GM19324 (cell line): ENCODE data around the gene UAP1L1.
"Not testable (repeated sequence)": the region's sequence is repeated elsewhere in the genome, so short reads cannot be mapped to it uniquely, and the experiment has no call there.

ENCODE experiments used
- ATAC-seq: cut with Tn5 transposase; IDR thresholded peaks from one replicate; pipeline ENCODE4 v1.9.1; 2021; ENCODE audit warnings: mild to moderate bottlenecking, moderate library complexity; ENCODE audit not compliant: unreplicated experiment, low FRiP score

Gene UAP1L1

GRCh38 chr9:137055385-137056364, 21.6 kb upstream of the UAP1L1 start:
- ATAC-seq: no peak

DNA sequence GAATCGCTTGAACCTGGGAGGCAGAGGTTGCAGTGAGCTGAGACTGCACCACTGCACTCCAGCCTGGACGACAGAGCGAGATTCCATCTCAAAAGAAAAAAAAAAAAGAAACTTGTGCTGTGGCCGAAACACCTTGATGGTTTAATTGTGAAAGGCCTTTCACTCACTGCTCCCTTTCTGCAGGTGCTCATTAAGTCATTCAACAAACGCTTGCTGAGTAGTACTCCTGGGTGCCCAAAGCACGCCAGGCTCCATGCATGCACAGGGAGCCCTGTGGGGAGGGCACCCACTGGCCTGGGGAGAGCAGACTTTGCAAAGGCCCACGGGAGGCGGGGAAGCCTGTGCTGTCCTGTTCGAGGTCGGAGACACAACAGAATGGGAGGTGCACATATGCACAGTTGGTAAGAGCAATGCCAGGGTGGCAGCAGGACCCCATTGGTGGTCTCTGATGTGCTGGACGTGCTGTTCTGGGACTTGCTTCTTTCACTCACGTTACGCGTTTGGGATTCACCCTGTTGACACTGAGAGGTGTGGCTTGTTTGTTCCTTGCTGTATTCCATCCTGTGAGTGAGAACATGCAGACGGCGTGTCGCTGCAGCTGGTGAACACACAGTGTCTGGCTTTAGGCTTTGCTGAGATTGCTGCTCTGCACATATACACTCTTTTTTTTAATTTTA, 20.4 kb upstream of the UAP1L1 start:
- ATAC-seq: no peak

DNA sequence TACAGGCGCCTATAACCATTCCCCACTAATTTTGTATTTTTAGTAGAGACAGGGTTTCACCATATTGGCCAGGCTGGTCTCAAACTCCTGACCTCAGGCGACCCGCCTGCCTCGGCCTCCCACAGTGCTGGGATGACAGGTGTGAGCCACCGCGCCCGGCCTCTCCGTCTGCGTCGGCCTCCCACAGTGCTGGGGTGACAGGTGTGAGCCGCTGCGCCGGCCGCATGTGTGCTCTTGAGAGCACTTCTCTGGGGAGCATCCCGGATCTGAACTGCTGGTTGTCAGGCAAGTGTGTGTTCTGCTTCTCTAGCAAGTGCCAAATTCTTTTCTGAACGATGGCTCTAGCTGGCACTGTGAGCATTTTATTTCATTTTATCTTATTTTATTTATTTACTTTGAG, 19.8 kb upstream of the UAP1L1 start:
- no peak for ATAC-seq

DNA sequence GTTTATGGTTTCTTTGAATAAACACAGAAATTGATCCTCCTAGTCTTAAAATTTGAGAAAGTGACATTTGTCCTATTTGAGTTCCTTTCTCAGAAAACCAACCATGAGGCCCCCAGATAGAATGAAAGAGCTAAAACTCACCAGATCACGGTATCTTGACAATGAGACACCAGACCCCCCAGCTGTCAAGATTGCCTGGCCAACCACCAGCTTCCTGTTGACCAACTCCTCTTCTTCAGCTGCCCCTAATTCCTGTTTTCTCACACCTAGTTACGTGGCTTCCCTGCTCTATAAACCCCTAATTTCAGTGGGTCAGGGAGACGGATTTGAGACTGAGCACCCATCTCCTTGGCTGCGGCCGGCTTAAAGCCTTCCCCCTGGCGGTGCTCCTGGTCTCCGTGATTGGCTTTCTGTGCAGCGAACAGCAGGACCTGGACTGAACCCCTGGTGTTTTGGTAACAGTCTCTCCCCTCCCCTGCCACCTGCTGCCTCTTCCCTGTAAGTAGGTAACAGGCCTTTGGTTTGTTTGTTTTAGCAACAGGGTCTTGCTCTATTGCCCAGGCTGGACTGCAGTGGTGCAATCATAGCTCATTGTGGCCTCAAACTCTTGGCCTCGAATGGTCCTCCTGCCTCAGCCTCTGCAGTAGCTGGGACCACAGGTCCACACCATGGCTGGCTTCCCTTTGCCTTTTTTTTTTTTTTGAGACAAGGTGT, 18.6 kb upstream of the UAP1L1 start:
- ATAC-seq: no peak

GRCh38 chr9:137062384-137062783, 14.9 kb upstream of the UAP1L1 start:
- no peak for ATAC-seq

- not testable (repeated sequence) for ATAC-seq
Measured at GRCh38 chr9:137062798-137063197, 14.5 kb upstream of the UAP1L1 start.

DNA sequence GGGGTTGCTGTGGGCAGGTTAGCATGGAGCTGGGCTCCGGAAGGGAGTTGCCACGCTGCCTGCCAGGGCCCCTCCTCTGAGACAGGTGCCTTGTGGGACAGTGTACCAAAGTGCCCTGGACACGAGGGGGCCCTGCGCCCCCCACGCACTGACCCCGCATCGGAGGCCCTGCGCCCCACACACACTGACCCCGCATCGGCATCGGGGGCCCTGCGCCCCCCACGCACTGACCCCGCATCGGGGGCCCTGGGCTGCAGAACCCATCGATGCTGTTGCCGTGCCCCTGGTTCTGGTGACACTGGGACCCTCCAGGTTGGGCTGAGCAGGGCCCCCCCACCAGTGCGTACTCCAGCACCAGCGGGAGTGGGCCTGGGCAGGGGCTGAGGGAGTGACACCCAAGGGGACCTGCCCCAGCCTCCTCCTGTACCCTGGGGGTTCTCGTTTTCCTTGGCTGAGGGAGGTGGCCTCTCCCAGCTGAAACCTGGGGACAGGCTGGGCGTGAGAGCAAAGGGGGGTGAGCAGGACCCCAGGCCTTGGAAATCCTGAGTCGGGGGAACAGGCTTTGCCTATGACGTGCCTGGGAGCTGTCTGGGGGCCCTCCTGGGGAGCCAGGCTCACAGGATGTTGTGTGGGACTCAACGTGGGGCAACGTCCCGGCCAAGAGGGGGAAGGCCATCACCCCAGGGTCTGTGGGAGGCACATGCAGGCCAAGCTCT, 13.8 kb upstream of the UAP1L1 start:
- no peak for ATAC-seq

- ATAC-seq: no peak
Measured at GRCh38 chr9:137064027-137064879, 13.1 kb upstream of the UAP1L1 start.

- ATAC-seq: no peak
Measured at GRCh38 chr9:137064880-137065164, 12.5 kb upstream of the UAP1L1 start.

GRCh38 chr9:137065336-137065967, 11.9 kb upstream of the UAP1L1 start:
- ATAC-seq: no peak

GRCh38 chr9:137066096-137066861, 11.0 kb upstream of the UAP1L1 start:
- no peak for ATAC-seq

DNA sequence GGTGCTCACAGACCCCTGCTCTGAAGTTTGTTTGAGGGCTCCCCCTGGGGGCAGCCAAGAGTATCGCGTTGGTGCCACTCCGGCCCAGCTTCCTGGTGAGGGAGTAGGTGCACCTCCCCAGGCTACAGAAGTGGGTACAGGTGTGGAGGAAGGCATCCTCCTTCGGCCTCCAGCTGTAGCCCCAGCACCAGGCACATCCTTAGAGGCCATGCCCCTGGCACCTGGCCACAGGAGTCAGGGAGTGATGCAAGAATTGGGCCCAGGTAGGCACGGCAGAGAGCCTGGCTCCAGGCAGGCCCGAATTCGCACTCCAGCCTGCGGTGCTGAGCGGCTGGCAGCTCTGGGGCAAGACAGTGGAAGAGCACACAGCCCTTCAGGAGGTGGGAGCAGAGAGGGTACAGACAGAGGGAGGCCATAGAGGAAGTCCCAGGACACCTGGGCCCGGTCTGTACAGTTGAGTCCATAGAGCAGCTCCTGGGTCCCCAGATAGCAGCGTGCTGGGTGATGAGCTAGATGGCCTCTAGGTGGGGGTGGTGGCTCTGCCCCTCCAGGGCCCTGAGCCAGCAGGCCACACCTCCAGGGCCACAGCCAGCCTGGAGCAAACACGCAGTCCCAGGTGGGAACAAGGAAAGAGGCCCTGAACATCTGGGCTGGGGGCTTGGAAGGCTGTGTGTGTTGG, 9.3 kb upstream of the UAP1L1 start:
- ATAC-seq: no peak

- ATAC-seq: no peak
Measured at GRCh38 chr9:137068539-137069507, 8.5 kb upstream of the UAP1L1 start.

- no peak for ATAC-seq
Measured at GRCh38 chr9:137069508-137070091, 7.7 kb upstream of the UAP1L1 start.

- peak; percentile 80 for ATAC-seq
Measured at GRCh38 chr9:137070201-137070905, 7.0 kb upstream of the UAP1L1 start, which contains the start of gene SAPCD2. Gene SAPCD2 (minus strand): TSS chr9:137070557. CDS start chr9:137070460, 97 bp downstream.

- ATAC-seq: no peak
Measured at GRCh38 chr9:137070906-137071275, 6.4 kb upstream of the UAP1L1 start.
